Left forelimb (tissue), 1 donor: ENCODE data around the gene EPHA3.

Experiments
- DNase-seq: peaks from one replicate; pipeline ENCODE4 v3.0.0-alpha.2; 2018; ENCODE audit warnings: low spot score

The EPHA3 gene

DNA sequence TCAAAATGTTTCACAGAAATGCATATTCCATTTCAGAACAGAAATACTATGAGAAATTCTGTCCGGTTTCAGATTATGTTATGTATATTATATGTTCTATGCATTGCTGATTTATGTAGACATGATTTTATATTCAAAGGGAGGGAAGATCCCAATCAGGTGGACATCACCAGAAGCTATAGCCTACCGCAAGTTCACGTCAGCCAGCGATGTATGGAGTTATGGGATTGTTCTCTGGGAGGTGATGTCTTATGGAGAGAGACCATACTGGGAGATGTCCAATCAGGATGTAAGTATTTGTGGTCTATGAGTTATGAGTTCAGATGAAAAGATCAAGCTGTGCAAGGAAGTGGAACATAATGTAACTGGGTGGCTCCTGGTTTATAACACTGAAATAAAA is 341.7 kb downstream of the EPHA3 start:
- DNase-seq, result no peak

DNA sequence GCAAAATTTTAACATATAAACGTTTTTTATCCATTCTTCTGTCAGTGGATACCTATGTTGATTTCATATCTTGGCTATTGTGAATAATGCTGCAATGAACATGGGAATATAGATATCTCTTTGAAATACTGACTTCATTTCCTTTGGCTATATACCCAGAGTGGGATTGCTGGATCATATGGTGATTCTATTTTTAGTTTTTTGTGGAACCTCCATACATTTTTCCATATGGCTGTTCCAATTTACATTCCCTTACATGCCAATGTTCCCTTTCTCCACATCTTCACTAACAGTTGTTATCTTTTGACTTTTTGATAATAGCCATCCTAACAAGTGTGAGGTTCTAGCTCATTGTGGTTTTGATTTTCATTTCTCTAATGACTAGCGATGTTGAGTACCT is 344.6 kb downstream of the EPHA3 start:
- DNase-seq, result no peak

DNA sequence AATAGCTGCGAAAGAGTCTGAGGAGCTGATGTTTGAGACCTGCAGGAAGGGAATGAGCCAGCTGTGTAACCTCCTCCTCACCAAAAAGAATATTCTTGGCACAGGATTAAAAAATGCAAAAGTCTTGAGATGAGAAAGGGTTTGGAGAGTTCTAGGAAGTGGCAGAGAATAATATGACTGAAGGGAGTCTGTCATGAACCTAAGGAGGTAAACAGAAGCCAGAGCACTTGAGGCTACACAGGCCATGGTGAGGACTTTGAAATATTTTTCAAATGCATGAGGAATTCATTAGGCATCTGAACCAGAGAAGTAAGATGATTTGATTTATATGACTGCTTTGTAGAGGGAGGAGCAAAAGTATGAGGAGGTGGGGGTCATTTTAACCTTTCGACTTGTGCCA is 347.8 kb downstream of the EPHA3 start:
- DNase-seq, result no peak

DNA sequence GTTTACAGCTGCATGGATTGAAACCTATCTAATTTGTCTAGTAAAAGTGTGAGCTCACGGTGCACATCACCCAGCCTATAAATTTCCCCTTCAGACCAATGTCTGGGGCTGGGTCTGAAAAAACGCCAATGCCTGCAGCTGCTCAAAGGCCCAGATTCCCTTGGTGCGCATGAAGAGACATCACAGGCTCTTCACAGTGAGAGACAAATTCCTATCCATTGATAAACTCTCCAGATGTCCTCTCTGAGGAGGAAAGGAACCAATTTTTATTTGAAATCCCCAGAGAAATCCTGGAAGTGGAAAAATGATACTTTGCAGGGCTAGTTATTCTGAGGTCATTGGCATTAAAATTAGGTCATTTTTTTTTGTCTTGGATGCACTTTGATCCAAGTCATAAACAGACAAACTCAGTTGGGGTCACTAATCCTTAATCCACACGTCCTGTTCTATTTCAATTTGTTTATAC is 360.5 kb downstream of the EPHA3 start:
- peak; percentile 65 for DNase-seq

DNA sequence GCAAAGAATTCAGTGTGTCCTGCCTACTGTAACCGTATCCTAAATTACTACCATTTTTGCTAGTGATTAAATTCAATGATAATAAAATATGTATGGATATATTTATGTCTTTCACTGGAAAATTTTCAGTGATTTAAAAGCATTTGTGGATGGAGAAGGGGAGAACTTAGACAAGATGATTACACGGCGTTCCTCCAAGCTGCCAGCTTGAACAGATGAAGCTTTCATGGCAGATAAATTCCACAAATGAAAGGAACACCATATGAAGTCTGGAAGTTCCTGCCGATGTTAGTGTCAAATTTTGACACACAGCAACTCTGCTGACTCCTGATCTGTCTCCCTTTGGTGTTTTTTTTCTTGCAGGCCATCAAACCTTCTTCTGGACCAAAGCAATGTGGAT is 364.7 kb downstream of the EPHA3 start:
- DNase-seq, result no peak

DNA sequence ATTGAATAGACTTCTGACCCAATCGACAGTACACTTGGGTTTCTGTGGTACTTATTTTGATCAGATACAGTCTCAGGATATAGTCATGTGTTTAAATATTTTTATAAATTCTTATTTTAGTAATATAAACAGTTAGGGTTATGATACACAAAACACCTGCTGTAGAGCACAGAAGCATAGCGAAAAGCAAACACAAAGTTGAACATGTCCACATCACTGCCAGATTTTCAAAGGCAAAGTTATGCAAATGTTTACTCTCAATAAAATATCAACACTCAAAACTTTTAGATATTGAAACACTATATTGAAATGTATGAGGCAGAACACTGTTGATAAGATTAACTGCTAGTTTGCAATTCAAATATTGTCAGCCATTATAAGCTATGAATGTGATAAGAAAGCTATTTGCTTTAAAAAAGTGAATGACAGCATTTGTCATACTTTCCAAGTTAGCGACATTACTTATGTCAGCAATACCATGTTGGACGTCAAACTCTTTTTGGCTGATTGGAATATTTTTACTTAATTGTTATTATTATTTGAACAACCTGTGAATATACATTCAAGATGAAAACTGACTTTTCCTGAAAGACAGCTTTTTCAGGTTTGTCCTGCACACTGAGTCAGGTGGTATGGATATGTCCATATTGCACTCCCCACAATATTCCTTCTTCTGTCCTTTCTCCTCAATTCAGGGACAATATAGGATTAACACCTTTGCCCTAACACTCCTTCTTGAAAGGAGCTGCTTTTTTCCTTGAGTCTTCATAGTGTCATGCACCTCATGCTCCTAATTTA is 367.1 kb downstream of the EPHA3 start:
- DNase-seq, result no peak

DNA sequence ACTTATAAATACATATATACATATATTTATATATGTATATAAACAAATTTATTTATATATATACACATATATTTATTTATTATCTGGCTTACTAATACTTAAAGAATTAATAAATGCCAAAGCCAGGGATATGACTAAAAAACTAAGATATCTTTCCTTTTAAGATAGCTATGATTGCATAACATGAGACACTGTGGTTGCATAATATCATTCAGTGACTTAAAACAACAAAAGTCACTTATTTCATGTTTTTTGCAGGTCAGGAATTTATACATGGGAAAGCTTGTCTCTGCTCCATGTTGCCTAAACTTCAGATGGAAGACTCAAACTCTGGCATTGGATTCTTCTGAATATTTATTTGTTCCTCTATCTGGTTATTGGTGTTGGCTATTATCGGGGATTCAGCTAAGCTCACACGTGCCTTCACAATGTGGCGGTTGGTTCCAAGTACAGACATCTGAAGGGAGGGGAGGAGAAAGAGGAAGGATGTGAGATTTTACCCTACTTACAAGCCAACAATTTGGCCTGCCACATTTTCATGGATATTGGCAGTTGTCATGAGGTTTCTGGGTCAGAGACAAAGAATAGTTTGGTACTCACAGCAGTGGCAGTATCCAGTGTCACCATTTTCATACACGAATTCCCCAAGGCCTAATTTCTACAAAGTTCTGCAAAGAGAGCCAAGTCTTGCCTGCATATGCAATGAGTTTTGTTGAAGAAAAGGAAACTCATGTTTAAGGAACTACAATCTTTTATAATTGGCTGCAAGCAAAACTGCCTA is 381.6 kb downstream of the EPHA3 start:
- no peak for DNase-seq

DNA sequence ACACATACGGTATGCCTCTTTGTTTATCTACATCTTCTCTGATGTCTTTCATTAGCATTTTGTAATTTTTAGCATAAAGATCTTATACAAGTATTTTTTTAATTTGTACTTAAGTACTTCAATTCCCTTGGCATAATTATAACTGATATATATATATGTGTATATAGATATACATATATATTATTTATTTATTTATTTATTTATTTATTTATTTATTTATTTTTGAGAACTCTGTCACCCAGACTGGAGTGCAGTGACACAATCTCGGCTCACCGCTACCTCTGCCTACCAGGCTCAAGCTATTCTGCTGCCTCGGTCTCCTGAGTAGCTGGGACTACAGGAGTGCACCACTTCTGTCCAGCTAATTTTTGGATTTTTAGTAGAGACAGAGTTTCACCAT is 382.7 kb downstream of the EPHA3 start:
- no peak for DNase-seq

DNA sequence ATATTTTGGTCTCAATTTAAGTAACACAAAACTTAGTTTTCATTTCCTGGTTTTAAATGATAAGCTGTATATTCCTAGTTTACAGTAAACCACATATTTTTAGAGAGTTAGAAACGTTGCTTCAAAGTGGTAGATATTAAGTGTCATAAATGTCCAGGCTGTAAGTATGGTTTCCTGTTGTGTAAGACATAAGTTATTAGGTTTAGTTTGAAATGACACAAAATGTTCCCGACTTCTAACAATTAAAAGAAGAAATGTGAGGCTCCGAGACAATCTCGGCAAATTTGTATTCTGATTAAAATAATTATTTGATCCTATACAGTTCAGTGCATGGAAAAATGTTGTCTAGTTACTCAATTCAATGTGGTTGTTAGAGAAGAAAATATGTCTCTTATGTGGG is 387.3 kb downstream of the EPHA3 start:
- DNase-seq, result no peak

DNA sequence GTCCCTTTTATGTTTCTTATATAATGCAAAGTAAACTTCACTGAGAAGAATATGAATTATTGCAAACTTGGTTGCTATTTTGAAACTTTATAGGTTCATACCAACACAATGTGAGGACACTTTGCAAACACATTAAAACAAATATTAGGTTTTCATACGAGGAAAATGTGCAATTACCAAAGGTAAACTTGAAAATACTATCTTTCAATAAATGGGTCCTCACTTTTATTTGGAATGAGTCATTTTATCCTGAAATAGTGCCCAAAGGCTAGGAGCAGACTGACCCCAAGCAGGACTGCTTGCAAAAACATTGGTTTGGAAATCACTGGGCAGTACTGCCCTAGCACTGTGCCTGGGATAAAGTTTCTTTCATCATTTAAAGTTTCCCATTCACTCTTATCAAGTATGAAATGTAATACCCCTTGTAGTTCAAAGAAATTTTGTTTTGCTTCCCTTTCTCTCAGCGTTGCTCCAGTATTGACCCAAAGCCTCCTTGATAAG is 396.5 kb downstream of the EPHA3 start:
- DNase-seq, result no peak

DNA sequence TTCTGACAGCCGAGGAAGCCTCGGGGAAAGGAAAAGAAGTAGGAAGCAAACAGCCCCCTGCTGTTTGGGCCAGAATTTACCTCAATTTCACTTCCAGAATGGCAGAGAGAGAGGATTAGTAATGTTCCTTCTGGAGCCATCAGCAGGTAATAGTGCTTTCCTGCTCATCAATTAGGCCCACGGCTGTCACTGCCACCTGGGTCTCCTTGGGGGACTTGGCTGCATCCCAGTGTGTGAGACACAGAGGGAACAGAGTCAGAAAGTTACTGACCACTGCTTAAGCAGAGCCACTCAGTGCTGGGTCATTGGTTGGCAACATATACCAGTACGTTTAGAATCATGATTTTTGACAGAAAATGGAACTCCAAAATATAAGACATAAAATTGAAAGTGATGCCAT is 397.0 kb downstream of the EPHA3 start:
- no peak for DNase-seq

DNA sequence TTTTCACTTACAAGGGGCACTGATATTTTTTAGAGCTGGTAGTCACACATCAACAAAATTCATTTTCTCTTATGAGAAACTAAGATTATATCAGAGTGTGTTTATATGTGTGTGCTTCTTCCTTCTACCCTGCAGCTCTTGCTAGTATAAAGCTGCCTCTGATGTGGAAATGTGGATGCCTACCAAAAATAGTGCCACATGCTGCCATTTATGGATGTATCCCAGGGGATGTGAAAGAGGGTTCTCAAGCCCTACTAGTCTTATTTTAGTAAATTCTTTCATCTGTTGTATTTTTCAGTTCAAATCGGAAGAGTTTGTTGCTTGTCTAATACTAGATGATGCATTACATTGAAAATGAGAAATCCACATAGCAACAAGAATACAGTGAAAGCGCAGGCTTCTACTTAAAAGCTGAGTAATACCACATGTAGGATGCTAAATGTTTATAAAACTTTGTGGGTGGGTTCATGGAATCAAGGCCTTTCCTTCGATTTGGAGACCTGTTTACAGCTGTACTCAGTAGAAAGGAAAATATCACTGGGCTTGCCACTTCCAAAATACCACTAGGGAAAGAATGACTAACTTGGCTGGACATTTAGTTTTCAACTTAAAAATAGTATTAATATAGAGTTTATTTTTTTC is 399.2 kb downstream of the EPHA3 start:
- DNase-seq, result no peak

DNA sequence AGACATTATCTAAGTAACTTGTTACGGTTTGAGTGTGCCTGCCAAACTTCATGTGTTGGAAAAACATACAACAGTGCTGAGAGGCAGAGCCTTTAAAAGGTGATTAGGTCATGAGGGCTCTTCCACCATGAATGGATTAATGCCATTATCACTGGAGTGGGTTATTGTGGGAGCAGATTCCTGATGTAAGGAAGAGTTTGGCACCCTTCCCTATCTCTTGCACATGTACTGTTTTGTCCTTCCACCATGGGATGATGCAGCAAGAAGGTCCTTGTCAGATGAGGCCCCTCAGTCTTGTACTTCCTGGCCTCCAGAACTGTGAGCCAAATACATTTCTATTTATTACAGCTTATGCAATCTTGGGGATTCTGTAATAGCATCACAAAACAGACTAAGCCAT is 413.9 kb downstream of the EPHA3 start:
- DNase-seq, result no peak

DNA sequence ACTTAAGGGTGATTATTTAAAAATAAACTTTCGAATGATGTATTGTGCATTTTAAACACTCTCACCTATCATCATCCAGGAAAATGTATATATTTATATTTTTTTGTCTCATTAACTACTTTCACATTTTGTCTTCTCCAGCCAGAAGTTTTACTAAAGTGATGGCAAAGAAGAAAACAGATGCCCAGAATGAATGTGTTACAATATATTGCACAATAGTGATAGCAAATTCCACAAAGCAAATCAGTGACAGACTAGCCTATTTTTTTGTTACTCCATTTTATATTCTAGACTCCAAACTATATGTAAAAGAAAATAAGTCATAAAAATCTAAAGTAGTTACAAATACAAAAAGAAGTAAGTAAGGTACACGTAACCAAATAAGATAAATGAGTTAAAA is 414.7 kb downstream of the EPHA3 start:
- no peak for DNase-seq

DNA sequence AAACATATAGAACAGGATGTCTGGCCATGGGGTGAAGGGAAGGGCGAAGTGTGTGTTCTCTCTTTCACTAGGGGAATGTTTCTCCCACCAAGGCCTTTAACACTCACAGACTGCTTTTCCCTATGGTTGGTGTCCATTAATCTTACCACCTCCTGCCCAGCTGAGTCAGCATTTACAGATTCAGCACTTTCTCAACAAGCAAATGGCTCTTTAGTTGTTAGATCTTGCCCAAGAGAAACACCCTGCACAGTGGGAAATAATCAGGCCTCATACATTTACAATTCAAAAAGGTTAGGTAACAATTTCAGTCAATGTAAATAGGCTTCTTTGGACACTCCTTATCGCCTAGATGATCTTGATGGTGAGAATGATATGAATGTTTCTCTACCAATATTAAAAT is 418.2 kb downstream of the EPHA3 start:
- no peak for DNase-seq

DNA sequence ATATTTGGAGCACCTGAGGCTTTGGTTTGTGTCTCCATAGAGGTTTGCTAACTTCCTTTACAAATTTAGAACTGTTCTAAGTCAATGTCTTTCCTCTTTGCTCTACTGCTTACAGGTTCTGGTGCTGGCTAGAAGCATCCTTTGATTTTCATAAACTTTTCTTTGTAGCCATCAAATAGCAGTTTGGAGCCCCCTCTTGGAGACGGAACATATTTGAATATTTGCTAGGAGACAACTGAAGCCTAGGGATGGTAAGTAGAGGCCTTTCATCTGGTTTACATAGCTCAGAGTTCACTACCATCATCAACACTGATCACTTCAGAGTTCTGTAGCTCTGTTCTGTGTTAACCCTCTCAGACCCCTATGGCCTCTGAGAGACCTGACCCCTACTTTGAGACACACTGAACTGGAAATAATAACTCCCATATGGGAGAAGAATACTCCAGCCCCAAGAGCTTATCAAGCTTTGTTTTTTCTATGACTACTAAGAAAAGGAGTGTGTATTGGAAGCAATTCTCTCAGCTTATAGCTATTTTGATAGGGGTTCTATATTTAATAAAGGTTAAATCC is 420.4 kb downstream of the EPHA3 start:
- DNase-seq, result no peak
